ENCODE measurements around the gene BHLHA15.

The BHLHA15 gene

GRCh38 chr7:98174334-98175259, 36.6 kb upstream of the BHLHA15 start:
- CTCF ChIA-PET: interaction anchor here (0.8 to 2.0 kb wide), 5 partner anchors 9 to 153 kb away, joined by 3 to 6 read pairs (median 3); partner anchors contain the start of gene LMTK2
- POLR2A ChIA-PET: no interaction called here
- TF ChIP-seq CTCF (IDR thresholded peaks at IDR 0.05; ENCODE audit: control extremely low read depth, extremely low read depth, low read depth, missing control alignments): no peak
- DNase-seq (ENCODE audit: extremely low spot score): no peak

GRCh38 chr7:98175260-98175940, 35.8 kb upstream of the BHLHA15 start:
- CTCF ChIA-PET: interaction anchor here (0.8 to 8.5 kb wide), 8 partner anchors 8 to 154 kb away, joined by 3 to 77 read pairs (median 3); partner anchors contain the start of gene LMTK2
- no peak for TF ChIP-seq CTCF (IDR thresholded peaks at IDR 0.05; ENCODE audit: control extremely low read depth, extremely low read depth, low read depth, missing control alignments)
- POLR2A ChIA-PET: no interaction called here
- DNase-seq (ENCODE audit: extremely low spot score): no peak

DNA sequence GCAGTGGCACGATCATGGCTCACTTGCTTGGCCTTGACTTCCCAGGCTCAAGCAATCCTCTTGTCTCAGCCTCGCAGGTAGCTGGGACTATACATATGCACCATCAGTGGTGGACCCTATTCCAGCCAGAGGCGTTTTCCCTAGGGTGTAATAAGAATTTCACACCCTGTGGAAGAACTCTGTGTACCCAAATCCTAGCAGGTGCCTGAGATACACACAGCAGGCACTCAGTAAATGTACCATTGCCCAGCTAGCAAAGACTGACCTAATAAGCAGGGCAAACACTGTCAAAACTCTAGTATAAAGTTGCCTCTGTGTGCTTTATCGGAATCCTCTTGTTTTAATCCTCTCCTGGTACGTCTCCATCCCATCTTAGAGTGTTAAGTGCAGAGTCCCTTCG, 33.7 kb upstream of the BHLHA15 start:
- POLR2A ChIA-PET: no interaction called here
- TF ChIP-seq CTCF (IDR thresholded peaks at IDR 0.05; ENCODE audit: control extremely low read depth, extremely low read depth, low read depth, missing control alignments): no peak
- CTCF ChIA-PET: interaction anchor here (1.6 to 8.5 kb wide), 2 partner anchors 10 to 67 kb away, joined by 4 to 77 read pairs; no protein-coding TSS in a partner anchor
- DNase-seq (ENCODE audit: extremely low spot score): no peak

GRCh38 chr7:98178321-98178720, 32.9 kb upstream of the BHLHA15 start:
- no peak for DNase-seq (ENCODE audit: extremely low spot score)
- TF ChIP-seq CTCF (IDR thresholded peaks at IDR 0.05; ENCODE audit: control extremely low read depth, extremely low read depth, low read depth, missing control alignments): no peak
- CTCF ChIA-PET: interaction anchor here (8.5 kb wide), 1 partner anchor 11 kb away, joined by 77 read pairs; no protein-coding TSS in a partner anchor
- POLR2A ChIA-PET: no interaction called here

GRCh38 chr7:98178762-98179490, 32.3 kb upstream of the BHLHA15 start:
- ChIA-PET POLR2A (no interaction called here), CTCF (interaction anchor here (8.5 kb wide), 1 partner anchor 12 kb away, joined by 77 read pairs; no protein-coding TSS in a partner anchor)
- DNase-seq (ENCODE audit: extremely low spot score): no peak
- no peak for TF ChIP-seq CTCF (IDR thresholded peaks at IDR 0.05; ENCODE audit: control extremely low read depth, extremely low read depth, low read depth, missing control alignments)

DNA sequence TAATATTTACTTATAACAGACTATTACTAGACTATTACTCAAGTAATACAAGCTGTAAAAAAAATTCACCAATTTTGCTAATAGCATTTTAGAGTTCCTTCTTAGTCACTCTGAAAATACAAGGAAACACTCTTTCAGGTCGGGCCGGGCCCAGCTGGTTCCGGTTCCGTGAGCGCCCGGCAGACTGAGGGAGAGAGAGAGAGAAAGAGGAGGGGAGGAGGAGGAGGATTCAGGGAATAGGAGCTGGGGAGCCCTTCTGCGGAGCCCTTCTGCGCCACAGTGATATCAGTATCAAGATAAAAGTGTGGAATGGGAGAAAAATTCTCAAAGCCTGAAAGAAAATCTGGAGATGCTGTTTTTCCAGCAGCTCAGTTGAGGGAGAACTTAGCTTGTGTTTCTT, 30.5 kb upstream of the BHLHA15 start:
- CTCF ChIA-PET: interaction anchor here (1.7 to 8.5 kb wide), 2 partner anchors 13 to 159 kb away, joined by 5 to 77 read pairs; no protein-coding TSS in a partner anchor
- POLR2A ChIA-PET: interaction anchor here (0.6 kb wide), 1 partner anchor 178 kb away, joined by 3 read pairs; no protein-coding TSS in a partner anchor
- no peak for DNase-seq (ENCODE audit: extremely low spot score)

More for the DNA sequence above, 30.5 kb upstream of the BHLHA15 start:
- TF ChIP-seq CTCF (IDR thresholded peaks at IDR 0.05; ENCODE audit: control extremely low read depth, extremely low read depth, low read depth, missing control alignments): no peak
